ENCODE results near the gene UBAP1L. TPM values are rescaled to one million over a fixed set of nuclear protein-coding genes. Genes with fewer than 3 reads are reported as not detected.

Gene UBAP1L
- total RNA-seq, 2 experiments from 2014 or later: 3.3 to 4.7 TPM

DNA sequence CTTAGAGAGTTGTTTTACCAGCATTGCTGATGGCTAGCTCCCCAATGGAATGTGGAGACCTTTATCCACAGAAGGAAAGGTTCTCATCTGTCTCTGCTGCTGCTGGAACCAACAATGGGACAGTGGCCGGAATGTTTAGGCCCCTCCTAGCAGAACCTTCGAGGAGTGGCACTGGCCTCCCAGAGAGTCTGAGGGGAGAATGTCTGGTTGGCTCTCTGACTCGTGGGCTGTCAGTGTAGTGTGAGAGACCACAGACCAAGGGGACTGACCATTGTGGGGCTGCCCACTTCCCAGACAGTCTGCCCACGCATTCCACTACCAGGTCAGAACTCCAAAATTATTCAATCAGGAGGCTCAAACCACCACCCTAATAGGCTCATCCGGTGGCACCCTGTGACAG, 52.3 kb downstream of the UBAP1L start:
- ATAC-seq: no peak

DNA sequence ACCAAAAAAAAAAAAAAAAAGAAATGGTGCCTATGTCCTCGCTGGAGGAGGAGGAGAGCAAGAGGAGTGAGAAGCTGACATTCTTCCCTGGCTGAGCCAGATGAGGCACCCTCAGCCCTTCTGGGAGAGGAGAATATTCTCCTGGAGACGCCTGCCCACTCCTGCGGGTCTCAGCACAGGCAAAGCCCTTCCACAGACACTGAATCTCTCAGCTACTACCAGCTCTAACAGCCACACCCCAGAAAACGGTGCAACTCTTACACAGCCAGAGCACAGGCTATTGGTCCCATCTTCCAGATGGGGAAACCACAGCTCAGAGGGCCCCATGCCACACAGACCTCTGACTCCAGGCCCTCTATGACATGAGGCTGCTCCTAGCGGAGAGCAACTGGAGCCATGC, 52.9 kb downstream of the UBAP1L start:
- no peak for ATAC-seq
- no peaks in the 10 kb centered on the region for H3K9me3 Mint-ChIP-seq (ENCODE audit: low read depth)
- peaks cover 37% of the 10 kb centered on the region for H3K27me3 Mint-ChIP-seq
- no peaks in the 10 kb centered on the region for H3K4me1 Mint-ChIP-seq
- H3K27ac Mint-ChIP-seq: no peak overlapping the region
- CTCF ChIA-PET: interaction anchor here (0.7 to 1.6 kb wide), 2 partner anchors 39 to 334 kb away, joined by 4 read pairs; no protein-coding TSS in a partner anchor
- DNase-seq: no peak
- no peaks in the 10 kb centered on the region for H3K36me3 Mint-ChIP-seq
- no peak overlapping the region for H3K4me3 Mint-ChIP-seq

More for the DNA sequence above, 52.3 kb downstream of the UBAP1L start:
- H3K4me1 Mint-ChIP-seq: peaks cover 2% of the 10 kb centered on the region
- H3K4me3 Mint-ChIP-seq: no peak overlapping the region
- H3K36me3 Mint-ChIP-seq: no peaks in the 10 kb centered on the region
- no peaks in the 10 kb centered on the region for H3K9me3 Mint-ChIP-seq (ENCODE audit: low read depth)
- no peak for DNase-seq
- H3K27me3 Mint-ChIP-seq: peaks cover 42% of the 10 kb centered on the region
- H3K27ac Mint-ChIP-seq: no peak overlapping the region
- CTCF ChIA-PET: interaction anchor here (0.7 to 1.6 kb wide), 2 partner anchors 38 to 335 kb away, joined by 4 read pairs; no protein-coding TSS in a partner anchor

DNA sequence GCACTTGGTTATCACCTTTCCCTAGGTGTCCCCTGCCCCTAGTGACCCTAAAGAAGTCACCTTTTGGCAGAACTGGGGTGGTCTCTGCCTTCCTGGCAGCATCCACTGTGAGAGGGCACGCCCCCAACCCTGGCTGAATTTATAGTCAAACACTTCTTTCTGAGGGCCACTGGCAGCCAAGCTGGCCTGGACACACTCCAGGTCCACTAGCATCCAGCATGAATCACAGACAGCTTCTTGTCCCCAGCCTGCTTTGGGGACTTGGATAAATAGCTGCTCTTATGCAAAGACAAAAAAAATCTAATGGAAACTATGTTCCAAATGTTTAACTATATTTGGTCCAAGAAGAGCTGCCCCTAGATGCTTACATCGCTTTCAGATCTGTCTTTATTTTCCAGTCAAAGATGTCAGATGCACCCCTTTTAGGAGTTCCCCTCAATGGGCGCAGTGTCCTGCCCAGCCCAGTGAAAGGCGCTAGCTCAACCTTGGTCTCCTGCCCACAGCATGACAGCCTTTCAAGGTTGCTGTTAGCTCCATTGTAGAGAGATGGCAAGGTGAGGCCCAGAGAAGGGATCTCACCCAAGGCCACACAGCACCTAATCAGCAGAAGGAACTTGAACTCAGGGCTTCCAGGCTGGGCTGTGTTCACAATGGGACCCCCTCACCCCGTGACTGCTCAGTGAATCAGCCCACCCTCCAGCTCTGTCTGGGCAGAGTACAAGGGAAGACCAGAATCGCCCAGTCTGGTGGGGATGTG, 54.2 kb downstream of the UBAP1L start:
- Mint-ChIP-seq H3K27ac (no peak overlapping the region), H3K4me1 (peaks cover 4% of the 10 kb centered on the region), H3K36me3 (no peaks in the 10 kb centered on the region), H3K4me3 (no peak overlapping the region), H3K9me3 (ENCODE audit: low read depth) (no peaks in the 10 kb centered on the region), H3K27me3 (peaks cover 25% of the 10 kb centered on the region)
- CTCF ChIA-PET: interaction anchor here (0.9 to 1.9 kb wide), 4 partner anchors 19 to 41 kb away, joined by 3 to 5 read pairs (median 4); no protein-coding TSS in a partner anchor
- ATAC-seq (no peak), DNase-seq (no peak)

DNA sequence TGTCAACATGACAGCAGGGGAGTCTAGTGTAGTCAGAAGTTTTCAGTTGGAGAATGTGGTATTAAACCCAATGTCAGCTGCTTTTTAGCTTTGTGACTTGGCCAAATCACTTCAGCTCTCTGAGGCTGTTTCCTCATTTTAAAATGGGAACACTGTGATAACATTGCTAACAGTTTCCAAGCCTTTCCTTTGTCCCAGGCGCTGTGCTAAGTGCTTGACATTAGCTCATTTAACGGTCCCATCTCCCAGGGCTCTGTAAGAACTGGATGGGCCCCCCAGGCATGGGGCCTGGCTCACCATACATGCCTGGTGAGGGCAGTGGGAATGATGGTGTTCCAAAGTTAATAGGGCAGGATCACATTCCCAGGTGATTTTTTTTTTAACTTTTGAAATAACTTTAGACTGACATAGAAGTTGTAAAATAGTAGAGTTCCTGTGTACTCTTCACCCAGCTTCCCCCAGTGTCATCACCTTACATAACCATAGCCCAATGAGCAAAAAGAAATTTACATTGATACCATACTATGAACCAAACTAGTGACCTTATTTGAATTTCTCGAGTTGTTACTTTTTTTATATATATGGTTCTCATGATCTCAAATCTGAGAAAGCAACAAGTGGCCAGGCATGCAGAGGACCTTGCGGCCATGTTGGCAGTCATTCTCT, 54.9 kb downstream of the UBAP1L start:
- Mint-ChIP-seq H3K27ac (no peak overlapping the region), H3K4me1 (peaks cover 12% of the 10 kb centered on the region), H3K4me3 (no peak overlapping the region), H3K36me3 (no peaks in the 10 kb centered on the region), H3K27me3 (peaks cover 17% of the 10 kb centered on the region), H3K9me3 (ENCODE audit: low read depth) (no peaks in the 10 kb centered on the region)
- DNase-seq (no peak), ATAC-seq (no peak)
- CTCF ChIA-PET: interaction anchor here (1.5 to 1.9 kb wide), 2 partner anchors 26 to 41 kb away, joined by 4 to 5 read pairs; no protein-coding TSS in a partner anchor

DNA sequence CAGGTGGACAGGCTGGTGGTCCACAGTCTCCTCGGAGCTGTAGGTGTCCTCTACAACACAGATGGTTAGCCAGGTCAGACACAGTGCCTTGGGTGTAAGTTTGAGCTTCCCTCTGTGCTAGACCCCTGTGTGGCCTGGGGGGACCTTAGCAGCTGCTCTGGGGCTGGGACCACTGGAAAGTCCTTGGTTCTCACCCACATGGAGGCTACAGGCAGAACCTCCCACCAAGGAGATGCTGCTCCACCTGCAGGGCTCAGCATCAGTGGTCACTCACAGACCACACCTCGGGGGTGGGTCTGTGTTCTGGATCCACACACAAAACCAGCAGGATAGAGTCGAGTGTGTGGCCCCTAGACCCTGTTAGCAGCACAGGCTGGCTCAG, 55.6 kb downstream of the UBAP1L start:
- ATAC-seq: no peak
- no peak overlapping the region for H3K27ac Mint-ChIP-seq
- no peaks in the 10 kb centered on the region for H3K36me3 Mint-ChIP-seq
- H3K4me1 Mint-ChIP-seq: peaks cover 13% of the 10 kb centered on the region
- no peak for DNase-seq
- H3K9me3 Mint-ChIP-seq (ENCODE audit: low read depth): no peaks in the 10 kb centered on the region
- no peak overlapping the region for H3K4me3 Mint-ChIP-seq
- peaks cover 15% of the 10 kb centered on the region for H3K27me3 Mint-ChIP-seq
- CTCF ChIA-PET: interaction anchor here (1.5 to 1.9 kb wide), 2 partner anchors 26 to 42 kb away, joined by 4 to 5 read pairs; no protein-coding TSS in a partner anchor

DNA sequence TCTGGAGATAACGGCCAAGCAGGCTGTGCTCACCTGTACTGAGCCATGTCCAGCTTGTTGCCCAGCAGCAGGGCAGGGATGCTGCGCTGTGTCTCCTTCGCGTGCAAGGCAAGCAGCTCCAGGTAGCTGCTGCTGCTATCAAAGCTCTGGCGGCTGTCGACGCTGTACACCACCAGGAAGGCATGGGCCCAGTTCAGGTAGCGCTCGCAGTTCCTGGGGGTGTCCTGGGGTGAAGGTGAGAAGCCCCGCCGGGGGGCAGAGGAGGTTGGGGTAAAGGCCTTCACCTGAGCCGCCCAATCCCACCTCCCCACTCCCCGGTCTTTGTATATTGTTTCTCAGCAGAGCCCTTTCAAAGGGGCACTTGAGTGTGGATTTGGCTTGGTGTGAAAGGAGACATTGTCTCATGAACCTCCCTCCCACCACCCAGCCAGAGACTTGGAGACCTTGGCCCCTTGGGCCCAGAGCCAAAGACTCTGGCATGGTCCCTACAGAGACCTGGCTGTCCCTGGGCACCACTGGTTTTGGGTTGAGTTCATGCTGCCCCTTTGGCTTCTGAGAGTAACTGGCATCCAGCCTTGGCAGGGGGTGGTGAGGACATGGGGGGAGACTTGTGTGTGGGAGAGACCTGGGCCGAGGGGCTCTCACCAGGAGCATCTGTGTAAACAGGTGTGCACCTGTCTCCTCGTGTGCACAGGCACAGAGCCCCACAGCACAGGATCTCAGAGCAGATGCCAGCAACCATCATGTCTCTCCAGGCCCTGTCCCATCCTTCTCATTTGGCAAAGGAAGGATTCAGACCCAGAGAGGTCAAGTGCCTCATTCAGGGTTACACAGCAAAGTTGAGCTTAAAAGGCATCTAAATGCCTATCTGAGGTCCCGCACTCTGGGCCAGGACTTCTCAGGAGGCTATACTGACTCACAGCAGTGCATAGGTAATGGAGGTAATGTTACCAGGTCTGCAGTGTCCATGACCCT, 56.3 kb downstream of the UBAP1L start:
- CTCF ChIA-PET: interaction anchor here (1.5 kb wide), 1 partner anchor 43 kb away, joined by 4 read pairs; no protein-coding TSS in a partner anchor
- ATAC-seq: no peak
- H3K27ac Mint-ChIP-seq: no peak overlapping the region
- H3K36me3 Mint-ChIP-seq: no peaks in the 10 kb centered on the region
- no peak overlapping the region for H3K4me3 Mint-ChIP-seq
- DNase-seq: no peak
- no peaks in the 10 kb centered on the region for H3K9me3 Mint-ChIP-seq (ENCODE audit: low read depth)
- H3K27me3 Mint-ChIP-seq: peaks cover 11% of the 10 kb centered on the region
- peaks cover 14% of the 10 kb centered on the region for H3K4me1 Mint-ChIP-seq

DNA sequence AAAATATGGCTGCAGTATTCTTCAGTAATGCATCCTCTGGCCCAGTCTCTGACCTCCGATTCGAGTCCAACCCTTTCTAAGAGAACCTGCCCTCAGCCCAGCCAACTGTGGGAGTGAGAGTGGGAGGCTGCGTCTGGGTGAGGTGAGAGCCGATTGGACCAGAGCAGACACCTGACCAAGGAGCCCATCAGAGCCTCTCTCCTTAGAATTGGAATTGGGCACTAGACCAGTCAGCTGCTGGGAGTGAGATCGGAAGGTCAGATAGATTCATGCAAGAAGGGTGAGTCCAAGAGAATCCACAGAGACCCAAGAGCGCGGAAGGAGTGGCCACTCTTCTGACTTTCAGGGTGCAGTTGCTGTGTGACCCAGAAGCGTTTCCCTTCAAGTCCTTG, 57.5 kb downstream of the UBAP1L start:
- no peak for ATAC-seq
- Mint-ChIP-seq H3K27ac (no peak overlapping the region), H3K36me3 (no peaks in the 10 kb centered on the region), H3K9me3 (ENCODE audit: low read depth) (no peaks in the 10 kb centered on the region), H3K27me3 (peaks cover 9% of the 10 kb centered on the region), H3K4me1 (peaks cover 14% of the 10 kb centered on the region), H3K4me3 (no peak overlapping the region)
- CTCF ChIA-PET: no interaction called here
- DNase-seq: no peak

DNA sequence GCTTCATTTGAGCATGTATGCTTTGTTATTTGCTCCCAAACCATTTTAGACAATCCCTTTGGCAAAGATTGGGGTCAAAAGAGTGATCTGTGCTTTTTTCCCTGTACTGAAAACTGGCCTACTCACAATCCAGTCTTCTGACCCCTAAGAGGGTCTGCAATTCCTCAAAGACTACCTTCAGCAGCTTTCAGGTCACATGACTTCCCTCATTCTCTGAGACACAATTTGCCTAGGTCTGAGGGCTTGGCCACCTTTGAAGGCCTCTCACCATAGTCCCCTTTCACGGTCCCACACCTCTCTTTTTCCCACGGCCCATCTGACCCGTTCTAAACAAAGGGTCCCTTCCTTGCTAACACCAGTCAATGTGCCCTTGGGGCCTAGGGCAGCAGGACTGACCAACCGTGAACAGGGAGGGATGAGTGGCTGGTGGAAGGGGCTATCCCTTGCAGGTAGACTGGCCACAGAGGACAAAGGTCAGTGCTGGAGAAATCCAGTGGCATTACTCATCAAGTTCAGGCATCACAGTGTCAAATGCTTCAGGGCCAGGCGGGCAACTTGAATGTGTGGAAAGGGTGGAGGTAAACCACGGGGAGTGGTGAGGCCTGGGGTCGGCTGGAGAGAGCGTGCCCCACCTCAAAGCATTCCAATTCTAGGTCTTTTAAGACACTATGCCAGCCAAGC, 58.0 kb downstream of the UBAP1L start:
- Mint-ChIP-seq H3K27me3 (peaks cover 4% of the 10 kb centered on the region), H3K27ac (no peak overlapping the region), H3K36me3 (no peaks in the 10 kb centered on the region), H3K9me3 (ENCODE audit: low read depth) (no peaks in the 10 kb centered on the region), H3K4me1 (peaks cover 14% of the 10 kb centered on the region), H3K4me3 (no peak overlapping the region)
- DNase-seq: no peak
- CTCF ChIA-PET: interaction anchor here (1.0 to 5.6 kb wide), 2 partner anchors 23 to 241 kb away, joined by 6 to 26 read pairs; no protein-coding TSS in a partner anchor
- no peak for ATAC-seq

DNA sequence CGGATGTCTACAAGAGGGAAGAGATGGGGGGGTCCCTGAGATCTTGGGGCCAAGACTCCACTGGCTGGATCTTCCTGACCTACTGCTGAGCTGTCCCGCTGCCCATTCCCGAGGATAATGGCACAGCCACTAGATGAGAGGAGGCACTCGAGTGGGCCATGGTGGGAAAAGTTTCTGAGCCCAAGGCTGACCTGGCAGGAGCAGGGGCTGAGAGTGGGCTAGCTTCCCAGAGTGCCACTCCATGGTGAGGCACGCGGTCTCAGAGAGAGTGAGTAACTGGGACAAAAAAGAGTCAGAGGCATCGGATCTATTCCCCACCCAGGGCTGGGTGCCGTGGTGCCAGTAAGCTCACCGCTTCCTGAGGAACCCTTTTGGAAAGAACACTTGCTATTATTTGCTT, 58.9 kb downstream of the UBAP1L start:
- Mint-ChIP-seq H3K27me3 (peaks cover 4% of the 10 kb centered on the region), H3K27ac (no peak overlapping the region), H3K4me1 (peaks cover 14% of the 10 kb centered on the region), H3K36me3 (no peaks in the 10 kb centered on the region), H3K4me3 (no peak overlapping the region), H3K9me3 (ENCODE audit: low read depth) (no peaks in the 10 kb centered on the region)
- no peak for ATAC-seq
- CTCF ChIA-PET: interaction anchor here (1.0 to 5.6 kb wide), 6 partner anchors 13 to 241 kb away, joined by 3 to 26 read pairs (median 14); partner anchors contain the start of gene KBTBD13
- DNase-seq: no peak

DNA sequence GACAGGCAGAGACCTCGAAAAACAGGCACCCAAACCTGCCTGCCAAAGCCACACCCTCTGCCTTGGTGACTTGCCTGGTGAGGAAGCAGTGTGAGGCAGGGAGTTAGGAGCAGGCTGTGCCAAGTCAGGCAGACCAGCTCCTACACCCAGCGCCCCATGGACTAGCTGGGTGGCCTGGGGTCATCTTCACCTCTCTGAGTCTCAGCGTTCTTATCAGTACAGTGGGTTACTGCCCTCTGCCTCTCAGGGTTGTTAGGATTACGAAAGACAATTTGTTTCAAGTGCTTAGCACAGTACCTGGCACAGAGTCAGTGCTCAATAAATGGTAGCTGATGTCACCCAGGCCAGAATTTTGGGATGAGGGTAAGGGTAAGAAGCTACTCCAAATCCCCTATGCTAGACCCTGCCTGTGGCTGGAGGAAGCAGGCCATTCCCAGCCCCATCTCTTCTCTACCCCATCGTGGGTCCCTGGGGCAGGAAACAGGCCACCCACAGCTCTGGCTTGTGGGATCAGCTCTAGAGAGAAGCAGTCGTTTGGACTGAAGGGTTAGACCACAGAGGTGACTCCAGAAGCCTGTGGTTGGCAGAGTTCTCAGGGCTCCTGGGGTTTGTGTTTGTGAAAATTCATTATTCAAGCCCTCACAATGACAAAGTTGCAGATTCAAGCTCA, 59.7 kb downstream of the UBAP1L start:
- Mint-ChIP-seq H3K27ac (no peak overlapping the region), H3K9me3 (ENCODE audit: low read depth) (no peaks in the 10 kb centered on the region), H3K27me3 (peaks cover 4% of the 10 kb centered on the region), H3K4me3 (no peak overlapping the region), H3K36me3 (no peaks in the 10 kb centered on the region), H3K4me1 (peaks cover 16% of the 10 kb centered on the region)
- CTCF ChIA-PET: interaction anchor here (0.8 to 5.6 kb wide), 14 partner anchors 12 to 242 kb away, joined by 3 to 26 read pairs (median 5); partner anchors contain the start of genes CLPX, KBTBD13 and UBAP1L
- ATAC-seq (peak; percentile 45), DNase-seq (peak; percentile 64)

DNA sequence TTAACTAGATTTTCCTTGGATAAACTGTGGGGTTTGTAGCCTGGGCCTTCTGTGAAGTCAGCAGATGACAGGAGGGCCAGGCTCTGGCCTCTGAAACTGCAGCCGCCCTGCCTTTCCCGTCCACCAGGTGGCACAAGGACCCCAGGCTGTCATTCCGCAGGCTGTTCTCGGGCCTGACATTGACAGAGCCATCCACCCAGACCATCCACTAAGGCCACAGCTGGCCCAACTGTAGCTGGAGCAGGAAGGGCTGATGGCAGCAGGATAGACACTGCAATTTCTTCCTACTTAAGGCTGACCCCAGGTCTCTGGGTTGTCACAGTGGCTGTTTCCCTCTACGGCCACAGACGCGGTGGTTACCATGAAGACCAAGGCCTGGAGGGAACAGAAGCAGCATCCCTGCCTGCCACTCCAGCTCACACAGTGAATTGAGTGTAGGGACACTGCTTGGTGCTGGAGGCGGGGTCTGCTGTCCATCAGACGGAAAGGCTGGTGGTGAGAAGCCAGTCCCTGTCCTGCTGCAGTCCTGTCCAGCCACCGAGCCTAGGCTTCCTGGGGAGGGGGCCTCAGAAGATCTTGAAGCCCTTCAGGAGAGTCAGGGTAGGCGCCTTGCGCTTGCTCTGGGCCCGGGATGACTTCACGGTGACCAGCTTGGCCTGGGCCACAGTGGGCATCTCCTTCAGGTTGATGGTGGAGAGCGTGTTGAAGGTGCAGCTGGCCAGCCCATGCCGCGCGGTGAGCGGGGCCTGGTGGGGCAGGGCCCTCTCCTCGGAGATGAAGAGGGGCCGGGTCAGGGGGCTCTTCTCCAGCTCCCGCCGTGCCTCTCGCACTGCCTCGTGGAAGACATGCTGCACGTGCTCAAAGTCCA, 60.4 kb downstream of the UBAP1L start:
- Mint-ChIP-seq H3K27ac (no peak overlapping the region), H3K4me1 (peaks cover 23% of the 10 kb centered on the region), H3K27me3 (peaks cover 5% of the 10 kb centered on the region), H3K36me3 (no peaks in the 10 kb centered on the region), H3K9me3 (ENCODE audit: low read depth) (no peaks in the 10 kb centered on the region), H3K4me3 (no peak overlapping the region)
- CTCF ChIA-PET: interaction anchor here (0.8 to 5.6 kb wide), 15 partner anchors 11 to 243 kb away, joined by 3 to 26 read pairs (median 5); partner anchors contain the start of genes CLPX, KBTBD13 and UBAP1L
- ATAC-seq: peak; percentile 56
- DNase-seq: peak; percentile 76

Measured in activated CD8-positive, alpha-beta memory T cell treated with anti-CD3 and anti-CD28 coated beads, Interleukin-2, amount 10 ng/mL, durations not matched to agents 7 days and 5 days (primary cell).